Mucosa of gallbladder (tissue), 1 donor: Measurements from ENCODE around the gene THBS2. TPM values are rescaled to one million over a fixed set of nuclear protein-coding genes. Genes with fewer than 3 reads are reported as not detected.
"Not testable (repeated sequence)": the region's sequence is repeated elsewhere in the genome, so short reads cannot be mapped to it uniquely, and the experiment has no call there.

Experiments used
- DNase-seq: peaks from one replicate; pipeline ENCODE4 v3.0.0-alpha.2; 2020; ENCODE audit warnings: low spot score
- total RNA-seq: library from RNA; stranded (reverse); gene quantifications from one replicate; pipeline ENCODE4 v1.2.1, GENCODE V29; 2021
- donor health status: DM: no; HTN: no; CAD: no.

THBS2 gene
- total RNA-seq, 1 donor from 2014 or later, result 21.9 TPM

- DNase-seq, result no peak
These were observed 43.0 kb downstream of the THBS2 start for GRCh38 chr6:169210611-169211010.

GRCh38 chr6:169208011-169208410, 45.6 kb downstream of the THBS2 start:
- DNase-seq, result no peak

GRCh38 chr6:169207482-169207881, 46.2 kb downstream of the THBS2 start:
- no peak for DNase-seq

GRCh38 chr6:169205176-169206160, 48.2 kb downstream of the THBS2 start:
- no peak for DNase-seq

GRCh38 chr6:169204167-169204566, 49.5 kb downstream of the THBS2 start:
- no peak for DNase-seq

- DNase-seq, result no peak
These were observed 51.7 kb downstream of the THBS2 start for GRCh38 chr6:169201985-169202384.

GRCh38 chr6:169200893-169201514, 52.6 kb downstream of the THBS2 start:
- DNase-seq, result no peak

GRCh38 chr6:169199625-169200335, 53.9 kb downstream of the THBS2 start:
- no peak for DNase-seq

- DNase-seq, result no peak
These were observed 54.8 kb downstream of the THBS2 start for GRCh38 chr6:169198885-169199284.

GRCh38 chr6:169197929-169198328, 55.7 kb downstream of the THBS2 start:
- DNase-seq, result not testable (repeated sequence)

GRCh38 chr6:169196279-169196678, 57.4 kb downstream of the THBS2 start:
- not testable (repeated sequence) for DNase-seq

- DNase-seq, result no peak
These were observed 58.9 kb downstream of the THBS2 start for GRCh38 chr6:169194737-169195136.

- no peak for DNase-seq
These were observed 62.7 kb downstream of the THBS2 start for GRCh38 chr6:169190970-169191369.

- DNase-seq, result peak; percentile 66
These were observed 63.5 kb downstream of the THBS2 start for GRCh38 chr6:169190144-169190584.

GRCh38 chr6:169189686-169190085, 64.0 kb downstream of the THBS2 start:
- DNase-seq, result no peak

GRCh38 chr6:169189182-169189581, 64.5 kb downstream of the THBS2 start:
- DNase-seq, result no peak

GRCh38 chr6:169188475-169188874, 65.2 kb downstream of the THBS2 start:
- no peak for DNase-seq

GRCh38 chr6:169188051-169188470, 65.6 kb downstream of the THBS2 start:
- DNase-seq, result no peak

- no peak for DNase-seq
These were observed 67.0 kb downstream of the THBS2 start for GRCh38 chr6:169186496-169187169.

- DNase-seq, result no peak
These were observed 67.8 kb downstream of the THBS2 start for GRCh38 chr6:169185692-169186485.

GRCh38 chr6:169185011-169185521, 68.6 kb downstream of the THBS2 start:
- no peak for DNase-seq
